Measurements from ENCODE around the gene ZDHHC14. TPM values are rescaled to one million over a fixed set of nuclear protein-coding genes. Genes with fewer than 3 reads are reported as not detected.
"Not testable (repeated sequence)": the region's sequence is repeated elsewhere in the genome, so short reads cannot be mapped to it uniquely, and the experiment has no call there.

The ZDHHC14 gene
- total and polyA plus RNA-seq, 8 donors, result 3.4 to 25.7 (median 7.4) TPM

DNA sequence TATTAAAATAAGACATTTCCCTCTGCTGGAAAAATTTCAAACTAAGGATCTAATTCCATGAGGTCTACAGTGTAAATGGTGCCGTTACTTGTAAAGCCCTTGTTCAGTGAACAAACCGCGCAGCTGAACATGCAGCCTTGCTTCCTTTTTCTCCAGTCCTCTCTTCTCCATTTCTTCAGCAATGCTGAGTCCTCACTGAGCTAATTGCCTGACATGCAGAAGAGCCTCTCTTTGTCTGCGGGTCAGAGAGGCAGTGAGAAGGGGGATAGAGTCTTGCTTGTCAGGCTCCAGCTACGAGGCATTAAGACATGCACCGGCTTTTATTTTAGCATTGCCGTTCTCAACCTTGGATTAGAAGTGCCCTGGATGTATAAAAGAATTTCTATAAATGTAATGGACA, 25.7 kb downstream of the ZDHHC14 start:
- H3K4me1 ChIP-seq, result peaks cover 0 to 11% (median 3%) of the 10 kb centered on the region in 4 donors
- DNase-seq, result no peak
- H3K4me3 ChIP-seq, result no peak overlapping the region
- H3K9me3 ChIP-seq, result no peaks in the 10 kb centered on the region
- peaks cover 0 to 7% (median 0%) of the 10 kb centered on the region in 4 donors for H3K36me3 ChIP-seq
- H3K27ac ChIP-seq, result no peak overlapping the region
- 89 to 97% (median 94%) methylated on average over 7 of the region's 7 CpGs for WGBS, 5 donors
- no peaks in the 10 kb centered on the region for H3K27me3 ChIP-seq
- TF ChIP-seq POLR2A (IDR thresholded peaks at IDR 0.05), result no peak
- no peak for TF ChIP-seq POLR2AphosphoS5 (IDR thresholded peaks at IDR 0.05)
- no peak for TF ChIP-seq EP300 (IDR thresholded peaks at IDR 0.05)
- TF ChIP-seq, protein P1, sequence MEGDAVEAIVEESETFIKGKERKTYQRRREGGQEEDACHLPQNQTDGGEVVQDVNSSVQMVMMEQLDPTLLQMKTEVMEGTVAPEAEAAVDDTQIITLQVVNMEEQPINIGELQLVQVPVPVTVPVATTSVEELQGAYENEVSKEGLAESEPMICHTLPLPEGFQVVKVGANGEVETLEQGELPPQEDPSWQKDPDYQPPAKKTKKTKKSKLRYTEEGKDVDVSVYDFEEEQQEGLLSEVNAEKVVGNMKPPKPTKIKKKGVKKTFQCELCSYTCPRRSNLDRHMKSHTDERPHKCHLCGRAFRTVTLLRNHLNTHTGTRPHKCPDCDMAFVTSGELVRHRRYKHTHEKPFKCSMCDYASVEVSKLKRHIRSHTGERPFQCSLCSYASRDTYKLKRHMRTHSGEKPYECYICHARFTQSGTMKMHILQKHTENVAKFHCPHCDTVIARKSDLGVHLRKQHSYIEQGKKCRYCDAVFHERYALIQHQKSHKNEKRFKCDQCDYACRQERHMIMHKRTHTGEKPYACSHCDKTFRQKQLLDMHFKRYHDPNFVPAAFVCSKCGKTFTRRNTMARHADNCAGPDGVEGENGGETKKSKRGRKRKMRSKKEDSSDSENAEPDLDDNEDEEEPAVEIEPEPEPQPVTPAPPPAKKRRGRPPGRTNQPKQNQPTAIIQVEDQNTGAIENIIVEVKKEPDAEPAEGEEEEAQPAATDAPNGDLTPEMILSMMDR (IDR thresholded peaks at IDR 0.05), result no peak
- intact Hi-C loops (cut with DNase I; ENCODE audit: low total_unique reads), result no loop called here

DNA sequence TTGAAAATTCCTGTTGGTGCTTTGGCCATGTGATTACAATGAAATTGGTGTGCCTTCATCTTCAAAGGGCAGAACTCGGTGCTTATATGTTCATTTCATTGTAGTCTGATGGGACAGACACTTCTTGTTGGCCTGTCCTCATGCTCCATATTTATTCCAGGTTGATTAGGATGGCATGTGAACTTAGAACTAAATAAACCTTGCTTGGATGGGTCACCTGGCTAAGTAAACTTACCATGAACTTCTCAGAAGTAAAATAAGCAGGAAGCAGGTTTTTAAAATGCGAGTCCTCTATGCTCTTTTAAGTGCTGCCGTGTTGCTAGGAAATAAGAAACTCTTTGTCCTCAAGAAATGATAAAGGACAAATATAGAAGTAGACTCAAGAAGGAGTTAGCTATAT, 26.7 kb downstream of the ZDHHC14 start:
- H3K9me3 ChIP-seq, result no peaks in the 10 kb centered on the region
- intact Hi-C loops (cut with DNase I; ENCODE audit: low total_unique reads), result no loop called here
- no peak overlapping the region for H3K27ac ChIP-seq
- 32 to 49% (median 39%) methylated on average over 3 of the region's 3 CpGs for WGBS, 5 donors
- no peak for DNase-seq
- H3K36me3 ChIP-seq, result peaks cover 0 to 7% (median 0%) of the 10 kb centered on the region in 4 donors
- TF ChIP-seq POLR2AphosphoS5 (IDR thresholded peaks at IDR 0.05) (no peak), EP300 (IDR thresholded peaks at IDR 0.05) (no peak), POLR2A (IDR thresholded peaks at IDR 0.05) (no peak)
- TF ChIP-seq, protein P1 (IDR thresholded peaks at IDR 0.05), result no peak
- no peaks in the 10 kb centered on the region for H3K27me3 ChIP-seq
- H3K4me1 ChIP-seq, result peaks cover 0 to 11% (median 3%) of the 10 kb centered on the region in 4 donors
- H3K4me3 ChIP-seq, result no peak overlapping the region

DNA sequence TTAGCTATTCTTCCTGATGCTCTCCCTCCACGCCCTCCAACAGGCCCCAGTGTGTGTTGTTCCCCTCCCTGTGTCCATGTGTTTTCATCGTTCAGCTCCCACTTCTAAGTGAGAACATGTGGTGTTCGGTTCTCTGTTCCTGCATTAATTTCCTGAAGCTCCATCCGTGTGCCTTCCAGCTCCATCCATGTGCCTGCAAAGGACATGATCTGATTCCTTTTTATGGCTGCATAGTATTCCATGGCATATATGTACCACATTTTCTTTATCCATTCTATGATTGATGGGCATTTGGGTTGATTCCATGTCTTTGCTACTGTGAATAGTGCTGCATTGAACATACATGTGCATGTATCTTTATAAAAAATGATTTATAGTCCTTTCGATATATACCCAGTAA, 27.4 kb downstream of the ZDHHC14 start:
- H3K27ac ChIP-seq; H3K36me3 ChIP-seq; H3K27me3 ChIP-seq; H3K9me3 ChIP-seq; intact Hi-C loops (cut with DNase I; ENCODE audit: low total_unique reads); DNase-seq; H3K4me3 ChIP-seq: not testable (repeated sequence)
- peaks cover 0 to 11% (median 3%) of the 10 kb centered on the region in 4 donors for H3K4me1 ChIP-seq
- WGBS, 5 donors, result 93 to 97% (median 95%) methylated on average over 5 of the region's 5 CpGs

DNA sequence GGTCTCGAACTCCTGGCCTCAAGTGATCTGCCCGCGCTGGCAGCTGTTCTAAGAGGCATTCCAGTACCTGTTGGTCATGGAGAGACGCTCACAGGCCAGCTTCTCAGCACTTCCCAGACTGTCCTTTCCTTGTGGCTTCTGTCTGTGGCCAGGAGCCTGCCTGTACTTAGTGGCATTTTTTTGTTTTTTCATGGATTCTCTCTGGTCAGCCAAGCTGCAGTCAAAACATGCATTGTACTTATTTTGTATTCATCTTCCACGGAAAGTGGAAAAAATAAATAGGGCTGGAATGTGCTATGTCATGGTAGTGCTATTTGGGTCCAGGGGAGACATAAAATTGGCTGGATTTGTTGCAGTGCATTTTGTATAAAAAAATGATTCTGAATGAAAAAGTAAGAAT, 29.1 kb downstream of the ZDHHC14 start:
- Histone ChIP-seq H3K27me3 (no peaks in the 10 kb centered on the region), H3K27ac (no peak overlapping the region), H3K4me1 (peaks cover 0 to 11% (median 3%) of the 10 kb centered on the region in 4 donors), H3K9me3 (no peaks in the 10 kb centered on the region), H3K4me3 (no peak overlapping the region), H3K36me3 (peaks cover 0 to 7% (median 0%) of the 10 kb centered on the region in 4 donors)
- DNase-seq, result peak in 1 of 2 donors; percentile 35
- 88 to 91% (median 91%) methylated on average over 5 of the region's 5 CpGs for WGBS, 5 donors
- TF ChIP-seq POLR2A (IDR thresholded peaks at IDR 0.05) (no peak), POLR2AphosphoS5 (IDR thresholded peaks at IDR 0.05) (no peak), EP300 (IDR thresholded peaks at IDR 0.05) (no peak)
- TF ChIP-seq, protein P1 (IDR thresholded peaks at IDR 0.05), result no peak
- intact Hi-C loops (cut with DNase I; ENCODE audit: low total_unique reads), result no loop called here

DNA sequence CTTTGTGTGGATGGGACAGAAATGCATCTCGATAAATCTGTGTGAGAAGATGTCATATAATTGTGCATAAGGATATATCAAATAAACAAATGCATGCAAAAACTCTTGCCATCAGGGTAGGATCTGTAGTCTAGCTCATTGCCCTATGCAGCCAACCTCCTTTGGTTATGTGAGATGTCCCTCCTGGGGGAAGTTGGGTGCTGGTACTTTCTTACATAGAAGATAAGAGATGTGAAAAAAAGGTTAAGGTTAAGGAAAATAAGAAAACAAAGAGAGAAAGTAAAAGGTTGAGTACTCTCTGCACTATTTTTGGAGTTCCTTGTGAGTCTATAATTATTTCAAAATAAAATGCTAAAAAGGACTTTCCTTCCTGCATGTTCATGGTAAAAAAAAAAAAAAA, 30.4 kb downstream of the ZDHHC14 start:
- DNase-seq, result no peak
- H3K4me1 ChIP-seq, result peaks cover 0 to 11% (median 3%) of the 10 kb centered on the region in 4 donors
- WGBS, 5 donors, result 95 to 100% (median 97%) methylated on average over 1 of the region's 1 CpG
- no peaks in the 10 kb centered on the region for H3K9me3 ChIP-seq
- peaks cover 0 to 7% (median 0%) of the 10 kb centered on the region in 4 donors for H3K36me3 ChIP-seq
- no peak for TF ChIP-seq EP300 (IDR thresholded peaks at IDR 0.05)
- TF ChIP-seq POLR2AphosphoS5 (IDR thresholded peaks at IDR 0.05), result no peak
- TF ChIP-seq, protein P1 (IDR thresholded peaks at IDR 0.05), result no peak
- no peak for TF ChIP-seq POLR2A (IDR thresholded peaks at IDR 0.05)
- intact Hi-C loops (cut with DNase I; ENCODE audit: low total_unique reads), result no loop called here
- no peak overlapping the region for H3K4me3 ChIP-seq
- no peak overlapping the region for H3K27ac ChIP-seq
- H3K27me3 ChIP-seq, result no peaks in the 10 kb centered on the region
